ENCODE results near the gene RB1.

The RB1 gene

GRCh38 chr13:48303359-48304142 lies at the start of gene RB1:
Gene RB1 (plus strand): TSS chr13:48303751. CDS start chr13:48303913, 162 bp downstream.
- DNase-seq (ENCODE audit: low spot score): peak; percentile 89
- CTCF ChIA-PET: interaction anchor here (0.7 kb wide), 1 partner anchor 1725 kb away, joined by 3 read pairs; no protein-coding TSS in a partner anchor
- H3K27ac ChIP-seq: peak within 1 kb of the TSS; percentile 99
- TF ChIP-seq CTCF (conservative IDR thresholded peaks at IDR 0.05; ENCODE audit: low read depth): no peak
- POLR2A ChIA-PET (ENCODE audit: low non-redundant PET): interaction anchor here (0.7 kb wide), 1 partner anchor 50 kb away, joined by 7 read pairs; no protein-coding TSS in a partner anchor

DNA sequence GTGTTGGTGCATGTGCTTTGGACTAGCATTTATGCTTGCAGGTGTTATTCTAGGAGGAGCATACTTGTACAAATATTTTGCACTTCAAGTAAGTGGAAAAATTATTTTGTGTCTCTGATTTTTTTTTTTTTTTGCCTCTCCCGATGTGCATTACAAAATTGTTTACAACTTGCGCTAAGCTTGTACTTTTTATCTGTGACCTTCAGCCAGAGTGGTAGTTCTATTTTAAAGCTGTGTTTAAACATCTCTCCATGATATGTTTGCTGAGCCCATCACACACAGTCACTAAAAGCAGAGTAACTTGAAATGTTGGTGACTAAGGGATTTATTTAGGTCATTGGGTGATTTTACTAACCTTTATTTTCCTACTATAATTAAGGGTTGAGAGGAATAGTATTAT lies 49.7 kb upstream of the RB1 start:
- no peak for TF ChIP-seq CTCF (conservative IDR thresholded peaks at IDR 0.05; ENCODE audit: low read depth)
- no peak for DNase-seq (ENCODE audit: low spot score)
- ChIA-PET POLR2A (ENCODE audit: low non-redundant PET) (no interaction called here), CTCF (no interaction called here)
- H3K27ac ChIP-seq: no peak overlapping the region

DNA sequence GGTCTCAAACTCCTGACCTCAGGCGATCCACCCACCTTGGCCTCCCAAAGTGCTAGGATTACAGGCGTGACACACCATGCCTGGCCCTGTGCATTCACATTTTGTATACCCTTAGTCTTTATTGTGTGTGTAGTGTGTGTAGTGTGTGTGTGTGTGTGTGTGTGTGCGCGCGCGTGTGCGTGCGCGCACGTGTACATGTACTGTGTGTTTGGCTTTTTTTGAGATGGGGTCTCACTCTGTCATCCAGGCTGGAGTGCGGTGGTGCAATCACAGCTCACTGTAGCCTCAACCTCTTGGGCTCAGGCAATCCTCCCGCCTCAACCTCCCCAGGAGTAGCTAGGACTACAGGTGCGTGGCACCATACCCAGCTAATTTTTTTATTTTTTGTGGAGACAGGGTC lies 48.5 kb upstream of the RB1 start:
- POLR2A ChIA-PET (ENCODE audit: low non-redundant PET): no interaction called here
- TF ChIP-seq CTCF (conservative IDR thresholded peaks at IDR 0.05; ENCODE audit: low read depth): no peak
- CTCF ChIA-PET: no interaction called here
- no peak for DNase-seq (ENCODE audit: low spot score)
- no peak overlapping the region for H3K27ac ChIP-seq

DNA sequence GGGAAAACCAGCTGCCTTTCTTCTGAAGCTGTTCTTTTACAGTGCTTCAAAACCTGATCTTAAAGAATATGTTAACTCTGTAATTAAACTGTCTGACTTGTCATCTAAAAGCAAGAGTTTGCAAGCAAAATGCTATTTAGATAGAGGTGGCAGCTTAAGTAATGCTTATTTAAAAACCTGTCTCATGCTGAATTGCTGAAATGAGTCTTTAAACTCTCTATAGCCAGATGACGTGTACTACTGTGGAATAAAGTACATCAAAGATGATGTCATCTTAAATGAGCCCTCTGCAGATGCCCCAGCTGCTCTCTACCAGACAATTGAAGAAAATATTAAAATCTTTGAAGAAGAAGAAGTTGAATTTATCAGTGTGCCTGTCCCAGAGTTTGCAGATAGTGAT lies 47.6 kb upstream of the RB1 start:
- CTCF ChIA-PET: interaction anchor here (0.5 kb wide), 1 partner anchor 146 kb away, joined by 8 read pairs; no protein-coding TSS in a partner anchor
- no peak overlapping the region for H3K27ac ChIP-seq
- no peak for DNase-seq (ENCODE audit: low spot score)
- POLR2A ChIA-PET (ENCODE audit: low non-redundant PET): no interaction called here
- no peak for TF ChIP-seq CTCF (conservative IDR thresholded peaks at IDR 0.05; ENCODE audit: low read depth)

GRCh38 chr13:48258002-48258401 lies 45.5 kb upstream of the RB1 start:
- DNase-seq (ENCODE audit: low spot score): no peak
- CTCF ChIA-PET: no interaction called here
- TF ChIP-seq CTCF (conservative IDR thresholded peaks at IDR 0.05; ENCODE audit: low read depth): no peak
- POLR2A ChIA-PET (ENCODE audit: low non-redundant PET): no interaction called here
- no peak overlapping the region for H3K27ac ChIP-seq

- CTCF ChIA-PET: no interaction called here
- no peak overlapping the region for H3K27ac ChIP-seq
- no peak for TF ChIP-seq CTCF (conservative IDR thresholded peaks at IDR 0.05; ENCODE audit: low read depth)
Measured at GRCh38 chr13:48258430-48258829, 45.1 kb upstream of the RB1 start.

More at GRCh38 chr13:48258430-48258829, 45.1 kb upstream of the RB1 start:
- POLR2A ChIA-PET (ENCODE audit: low non-redundant PET): no interaction called here
- no peak for DNase-seq (ENCODE audit: low spot score)

Measured in RWPE1 (cell line).